Measurements from ENCODE around the gene ABCD3. TPM values are rescaled to one million over a fixed set of nuclear protein-coding genes. Genes with fewer than 3 reads are reported as not detected.
A peak's percentile ranks its signal among the peaks of the same experiment; 100 is the strongest.

The ABCD3 gene
- total RNA-seq, 1 experiment from 2014 or later: 45.1 TPM

DNA sequence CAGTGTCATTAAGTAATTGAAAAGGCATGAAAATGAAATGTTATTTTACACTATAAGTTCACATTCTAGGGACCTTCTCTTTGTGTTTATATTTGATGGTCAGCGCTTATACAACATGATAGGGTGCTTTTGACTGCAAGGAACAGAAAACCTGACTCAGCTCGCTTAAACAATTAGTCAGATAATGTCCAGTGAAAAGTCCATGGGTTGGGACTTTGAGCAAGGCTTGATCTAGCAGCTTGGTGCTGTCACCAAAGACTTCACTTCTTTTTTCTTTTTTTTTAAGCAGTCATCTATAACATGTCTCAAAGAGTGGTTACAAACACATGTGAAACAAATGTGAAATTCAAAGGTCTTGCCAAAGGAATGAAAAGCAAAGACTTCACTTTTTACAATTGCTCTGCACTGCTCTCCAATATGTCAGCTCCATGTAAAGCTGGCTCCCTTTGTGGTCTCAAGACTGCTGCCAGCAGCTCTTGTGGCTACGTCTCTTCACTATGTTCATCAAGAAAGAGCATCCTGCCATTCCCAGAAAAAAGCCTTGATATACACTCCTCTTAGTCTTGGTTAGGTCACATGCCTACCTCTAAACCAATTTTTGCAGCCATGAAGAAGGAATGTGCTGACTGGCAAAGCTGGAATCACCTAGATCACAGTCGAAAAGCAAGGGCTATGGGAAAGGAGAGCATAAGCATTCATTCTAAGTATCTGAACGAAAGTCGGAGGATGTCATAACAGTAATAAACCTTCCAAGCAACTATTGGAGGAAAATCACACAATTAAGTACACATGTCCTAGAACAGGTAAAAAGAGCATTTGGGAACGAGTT is 108.2 kb downstream of the ABCD3 start:
- DNase-seq (ENCODE audit: low spot score): no peak

DNA sequence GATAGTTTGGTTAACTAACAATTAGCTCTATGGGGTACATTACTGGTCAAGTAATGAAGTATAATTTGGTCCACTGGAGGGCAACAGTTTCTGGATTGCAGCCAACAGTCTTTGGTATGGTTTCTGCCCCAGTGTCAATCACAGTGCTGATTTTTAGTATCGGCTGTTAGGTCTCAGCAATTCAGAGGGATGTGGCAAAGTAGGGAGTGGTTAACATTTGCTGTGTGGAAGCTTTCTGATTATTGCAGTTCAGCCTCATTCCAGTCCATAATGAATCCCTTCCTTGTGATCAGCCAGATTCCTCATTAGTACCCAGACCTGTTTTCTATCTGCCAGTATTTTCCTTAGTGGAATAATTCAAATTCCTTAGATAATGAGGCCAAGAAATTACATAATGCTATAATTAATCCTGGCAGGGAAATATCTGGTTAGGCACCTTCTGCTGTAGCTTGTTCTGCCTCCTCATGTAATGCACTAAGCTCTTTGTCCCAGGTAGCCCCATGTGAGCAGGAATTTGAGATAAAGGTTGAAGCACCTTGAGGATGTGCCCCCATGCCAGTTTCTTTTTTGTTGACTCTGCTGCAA is 109.3 kb downstream of the ABCD3 start:
- DNase-seq (ENCODE audit: low spot score): no peak

DNA sequence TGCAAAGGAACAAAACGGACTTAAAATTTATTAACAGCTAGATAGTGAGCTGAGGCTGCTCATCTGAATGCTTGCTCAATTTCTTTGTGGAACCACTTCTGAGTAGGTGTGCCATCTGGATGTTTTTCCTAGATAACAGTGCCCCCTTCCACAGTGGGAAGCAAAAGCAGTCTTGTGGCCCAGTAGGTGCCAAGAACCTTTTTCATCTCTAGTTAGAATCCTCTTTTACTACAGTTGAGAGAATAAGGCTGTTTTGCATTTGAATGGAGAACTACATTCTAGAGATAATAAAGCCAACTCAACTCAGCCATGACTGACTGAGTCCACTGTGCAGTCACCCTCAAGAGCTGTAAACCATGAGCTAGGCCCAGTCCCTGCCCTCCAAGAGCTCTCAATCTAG is 110.1 kb downstream of the ABCD3 start:
- no peak for DNase-seq (ENCODE audit: low spot score)

DNA sequence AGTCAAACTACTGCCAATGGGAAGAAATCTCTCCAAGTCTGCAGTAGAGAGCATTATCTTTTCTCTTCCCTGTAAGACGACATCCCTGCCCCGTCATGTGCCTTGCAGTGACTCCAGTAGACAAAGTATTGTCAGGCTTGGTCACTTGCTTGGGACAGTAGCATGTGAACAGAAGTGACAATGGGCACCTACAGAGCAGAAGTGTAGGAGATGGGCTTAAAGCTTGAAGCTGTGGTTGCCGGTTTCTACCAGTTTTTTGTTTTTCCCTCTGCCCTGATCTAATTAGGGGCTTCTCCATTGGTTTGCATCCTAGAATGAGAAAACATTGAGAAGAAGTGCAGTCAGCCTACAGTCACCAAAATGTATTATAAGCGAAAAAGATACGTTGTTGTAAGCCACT is 110.6 kb downstream of the ABCD3 start:
- no peak for DNase-seq (ENCODE audit: low spot score)

DNA sequence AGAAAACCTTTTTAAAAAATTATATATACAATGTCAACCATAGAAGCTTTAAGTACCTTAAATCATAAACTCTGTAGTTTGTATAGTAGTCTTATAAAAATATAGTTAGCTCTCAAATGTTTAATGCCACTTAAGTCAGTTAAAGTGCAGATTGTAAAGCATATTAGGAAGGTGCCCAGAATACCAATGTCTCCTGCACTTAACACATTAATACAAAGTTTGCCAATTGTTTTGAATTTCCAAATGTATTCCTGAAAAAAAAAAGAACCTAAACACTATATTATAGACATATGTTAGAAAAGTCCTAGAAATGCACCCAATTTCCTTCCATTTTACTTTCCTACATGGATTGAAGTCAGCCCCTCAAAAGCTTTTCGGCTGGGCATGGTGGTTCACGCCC is 111.2 kb downstream of the ABCD3 start:
- no peak for DNase-seq (ENCODE audit: low spot score)

DNA sequence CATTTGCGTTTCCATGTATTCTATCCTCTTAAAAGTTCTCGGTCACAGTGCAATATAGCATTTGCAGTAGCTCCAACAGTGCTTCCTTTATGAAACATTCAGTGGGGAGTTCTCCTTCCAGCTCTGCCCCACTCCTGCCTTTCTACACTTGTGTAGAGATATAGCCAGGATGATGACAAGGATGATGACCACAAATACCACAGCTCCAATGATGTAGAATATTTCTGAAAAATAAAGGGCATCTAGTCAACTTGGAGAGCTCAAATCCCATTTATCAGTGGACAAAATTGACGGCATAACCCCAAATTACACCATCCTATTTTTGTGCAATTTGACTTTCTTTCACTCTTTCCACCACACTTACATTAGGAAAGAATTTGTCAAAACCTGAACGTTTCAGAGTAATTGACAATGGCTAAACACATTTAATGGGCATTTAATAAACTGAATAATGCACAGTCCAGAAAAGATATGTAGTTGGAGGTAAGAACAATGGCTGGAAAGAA is 112.2 kb downstream of the ABCD3 start:
- DNase-seq (ENCODE audit: low spot score): no peak

DNA sequence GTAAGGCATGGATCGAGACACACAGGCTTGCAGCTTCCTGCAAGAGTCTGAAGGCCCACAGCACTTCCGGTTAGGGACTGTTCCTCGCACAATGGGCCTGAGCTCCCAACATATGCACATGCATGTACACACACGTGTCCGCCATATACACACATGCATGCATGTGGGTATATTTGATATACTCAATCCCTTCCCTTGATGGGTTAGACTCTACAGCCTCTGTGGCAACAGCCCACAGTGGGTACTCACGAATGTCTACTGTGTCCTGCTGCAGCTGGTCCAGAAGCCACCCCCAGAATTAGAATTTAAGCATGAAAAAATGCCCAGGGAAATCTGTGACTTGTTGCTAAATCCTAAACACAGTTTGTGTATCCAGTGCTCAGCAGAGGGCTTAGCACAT is 113.5 kb downstream of the ABCD3 start:
- DNase-seq (ENCODE audit: low spot score): no peak

DNA sequence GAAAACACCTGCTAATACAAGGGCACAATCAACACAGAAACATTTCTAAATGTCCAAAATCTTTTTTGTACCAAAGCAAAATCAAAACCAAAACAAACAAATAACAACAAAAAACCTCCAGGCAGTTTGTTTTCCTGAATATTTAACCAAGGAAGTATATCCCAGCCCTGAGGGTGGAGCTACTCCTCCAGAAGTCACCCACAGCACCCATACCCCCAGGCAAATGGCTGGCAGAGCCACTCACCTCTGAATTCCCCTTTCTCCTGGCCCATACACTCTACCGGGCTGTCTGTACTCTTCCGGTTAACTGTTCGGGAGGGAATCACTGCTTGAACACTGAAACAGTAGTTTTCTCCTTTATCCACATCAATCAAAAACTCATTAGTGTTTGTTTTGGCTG is 113.9 kb downstream of the ABCD3 start:
- DNase-seq (ENCODE audit: low spot score): no peak

DNA sequence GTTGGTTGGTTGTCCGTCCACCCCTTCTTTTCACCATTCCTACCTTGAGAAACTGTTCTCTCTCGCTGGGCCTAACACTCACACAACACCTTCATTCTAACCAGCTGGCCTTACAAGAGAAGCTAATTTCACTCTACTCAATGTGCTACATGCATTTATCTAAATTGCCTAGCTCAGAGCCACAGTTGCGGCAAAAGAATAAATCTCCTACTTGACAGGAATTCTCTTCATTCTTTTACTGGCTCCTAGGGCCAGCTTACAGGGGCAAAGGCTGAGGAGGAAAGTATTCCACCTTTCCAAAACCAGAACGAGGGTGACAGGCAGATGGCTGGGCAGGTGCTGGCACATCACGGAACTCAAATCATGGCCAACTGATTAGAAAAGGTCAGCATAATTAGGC is 116.9 kb downstream of the ABCD3 start:
- no peak for DNase-seq (ENCODE audit: low spot score)

DNA sequence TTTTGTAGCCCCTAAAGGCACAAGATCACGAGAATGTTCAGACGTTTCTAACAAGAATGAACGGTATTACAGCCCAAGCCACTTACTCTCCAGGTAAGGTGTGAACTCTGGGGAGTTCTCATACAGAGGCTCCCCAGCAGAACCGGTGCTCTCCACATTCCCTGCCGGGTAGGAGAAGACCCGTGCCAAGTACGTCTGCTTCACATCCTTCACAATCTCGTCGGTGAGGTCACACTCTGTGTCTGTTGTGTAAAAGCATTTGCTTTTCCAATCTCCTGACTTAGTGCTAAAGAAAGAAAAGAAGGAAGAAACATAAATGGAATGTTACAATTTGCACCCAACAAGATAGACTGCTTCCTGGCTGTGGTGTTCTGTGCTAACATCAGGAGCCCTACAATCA is 117.7 kb downstream of the ABCD3 start:
- DNase-seq (ENCODE audit: low spot score): no peak

DNA sequence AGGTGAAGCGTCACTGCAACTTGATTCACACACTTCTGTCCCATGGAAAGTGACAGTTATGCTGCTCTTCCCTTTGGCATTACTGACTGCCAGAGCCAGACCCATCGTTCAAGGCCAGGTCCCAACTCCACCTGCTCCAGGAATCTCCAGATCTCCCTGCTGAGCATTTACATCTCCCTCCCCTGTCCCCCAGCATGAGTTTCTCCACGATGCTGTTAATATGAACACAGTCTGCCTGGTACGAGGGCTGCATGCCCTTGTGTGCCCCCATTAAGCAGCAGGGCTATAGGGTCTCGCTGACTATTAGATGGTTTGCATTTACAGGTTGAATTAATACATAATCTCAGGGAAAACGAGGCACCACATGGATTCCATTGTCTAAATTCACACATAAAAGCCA is 119.1 kb downstream of the ABCD3 start:
- no peak for DNase-seq (ENCODE audit: low spot score)

DNA sequence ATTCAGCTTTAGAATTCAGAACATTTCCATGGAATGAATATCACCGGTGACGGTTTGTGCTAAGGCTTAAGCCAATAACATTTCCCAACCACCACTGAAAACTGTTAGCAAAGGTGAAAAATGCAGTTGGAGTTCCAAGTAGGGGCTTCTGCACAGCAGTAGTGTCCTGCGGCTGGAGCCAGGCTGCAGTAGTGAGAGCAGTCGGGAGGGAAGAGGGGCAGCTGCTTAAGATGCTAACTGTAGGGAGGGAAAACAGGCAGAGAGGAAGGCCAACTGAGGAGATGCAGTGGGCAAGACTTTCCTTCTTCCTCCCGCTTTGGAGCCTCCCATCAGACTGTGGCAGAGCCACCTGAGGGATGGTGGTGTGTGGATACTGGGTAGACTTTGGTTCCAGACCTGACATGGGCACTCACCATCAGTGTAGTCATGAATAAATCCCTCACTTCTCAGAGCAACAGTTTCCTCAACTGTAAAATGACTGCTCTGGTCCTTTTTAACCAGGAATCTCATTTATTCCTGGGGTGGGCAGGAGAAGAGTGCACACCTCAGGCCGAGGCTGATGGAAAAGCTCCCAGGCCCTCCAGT is 120.1 kb downstream of the ABCD3 start:
- no peak for DNase-seq (ENCODE audit: low spot score)

DNA sequence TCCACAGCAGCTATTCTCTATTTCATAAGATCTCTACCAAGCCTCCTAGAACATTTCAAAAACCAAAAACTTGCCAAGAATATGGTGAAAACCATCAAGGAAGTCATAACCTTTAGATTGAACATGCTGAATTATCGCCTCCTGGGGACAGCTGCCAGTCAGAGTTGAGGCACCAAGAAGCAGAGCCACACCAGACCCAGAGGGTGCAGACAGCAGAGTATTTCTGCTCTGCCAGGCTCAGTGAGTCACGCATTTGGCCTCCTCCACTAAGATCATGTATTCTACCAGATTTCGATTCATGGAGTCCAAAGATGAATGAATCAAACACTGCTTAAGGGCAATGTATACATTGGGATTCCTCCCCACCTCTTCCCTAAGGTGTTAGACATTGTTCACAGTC is 121.3 kb downstream of the ABCD3 start:
- DNase-seq (ENCODE audit: low spot score): no peak

DNA sequence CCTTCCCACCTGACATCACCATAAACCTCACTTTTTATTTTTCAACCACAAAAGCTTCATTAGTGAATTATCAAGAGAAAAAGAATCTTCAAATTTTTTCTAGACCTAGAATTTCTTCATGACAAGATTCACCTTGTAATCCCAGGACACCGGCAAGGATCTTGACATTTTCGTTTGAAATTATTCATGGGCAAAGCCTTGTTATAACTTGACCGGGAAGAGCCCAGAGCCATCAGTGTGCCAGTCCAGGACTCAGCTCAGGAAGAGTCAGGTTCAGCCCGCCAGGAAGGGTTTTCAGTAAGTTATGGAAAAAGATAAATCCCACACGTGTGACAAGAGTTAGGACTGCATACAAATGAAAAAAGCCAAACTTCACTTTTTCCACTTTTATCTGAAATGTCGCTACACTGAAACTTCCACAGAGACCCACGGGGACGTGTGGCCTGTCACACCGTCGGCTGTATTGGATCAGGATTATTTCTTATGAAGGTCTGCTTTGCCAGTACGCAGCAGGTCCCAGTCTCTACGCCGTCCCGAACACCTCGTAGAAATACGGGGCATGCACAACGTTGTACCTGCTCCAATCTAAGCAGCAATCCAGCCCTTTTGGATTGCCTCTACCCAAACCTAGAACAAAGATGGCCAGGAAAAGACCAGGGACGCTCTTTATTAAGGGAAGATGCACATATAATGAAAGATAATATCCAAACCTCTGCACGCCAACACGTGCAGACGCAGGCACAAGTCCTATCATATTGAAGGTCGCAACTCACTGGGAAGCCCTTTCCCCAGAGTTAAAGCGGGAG is 122.5 kb downstream of the ABCD3 start:
- DNase-seq (ENCODE audit: low spot score): no peak

DNA sequence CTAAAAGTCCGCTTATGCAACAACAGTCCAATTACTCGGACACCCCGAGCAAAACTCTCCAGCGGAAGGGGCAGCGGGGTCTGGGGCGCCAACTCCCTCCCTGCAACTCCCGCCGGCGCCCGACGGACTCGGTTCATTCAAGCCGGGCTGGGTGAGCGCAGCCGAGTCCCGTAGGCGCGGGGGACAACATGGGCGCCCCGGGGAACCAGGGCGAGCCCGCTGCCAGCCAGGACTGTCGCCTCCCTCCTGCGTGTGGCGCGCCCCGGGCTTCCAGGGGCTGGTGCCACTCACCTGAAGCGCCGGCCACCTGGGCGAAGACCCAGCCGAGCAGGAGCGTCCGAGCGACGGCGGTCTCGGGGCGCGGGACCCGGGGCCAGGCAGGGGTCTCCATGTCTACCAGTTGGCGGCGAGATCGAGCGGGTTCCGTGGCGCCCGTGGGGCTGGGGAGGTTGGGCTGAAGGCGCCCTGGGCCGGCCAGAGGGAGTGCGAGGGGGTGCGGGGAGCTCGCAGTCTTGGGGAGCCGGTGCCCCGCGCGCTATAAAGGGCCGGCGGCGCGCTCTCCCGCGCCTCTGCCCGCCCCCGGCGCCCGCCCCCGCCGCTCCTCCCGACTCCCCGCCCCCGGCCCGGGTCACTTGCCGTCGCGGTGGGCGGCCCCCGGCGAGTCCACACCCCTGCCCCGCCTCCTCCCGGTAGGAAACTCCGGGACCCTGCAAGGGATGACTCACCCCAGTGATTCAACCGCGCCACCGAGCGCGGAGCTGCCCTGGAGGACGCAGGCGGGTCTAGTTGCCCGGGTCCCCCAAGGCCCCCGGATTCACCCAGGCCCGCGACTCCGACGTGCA is 123.3 kb downstream of the ABCD3 start, which contains the start of gene F3:
Gene F3 (minus strand): TSS at position 514 of the 842 bp plus-strand sequence. CDS start 123 bp downstream, at position 391.
- peak; percentile 76 for DNase-seq (ENCODE audit: low spot score)

DNA sequence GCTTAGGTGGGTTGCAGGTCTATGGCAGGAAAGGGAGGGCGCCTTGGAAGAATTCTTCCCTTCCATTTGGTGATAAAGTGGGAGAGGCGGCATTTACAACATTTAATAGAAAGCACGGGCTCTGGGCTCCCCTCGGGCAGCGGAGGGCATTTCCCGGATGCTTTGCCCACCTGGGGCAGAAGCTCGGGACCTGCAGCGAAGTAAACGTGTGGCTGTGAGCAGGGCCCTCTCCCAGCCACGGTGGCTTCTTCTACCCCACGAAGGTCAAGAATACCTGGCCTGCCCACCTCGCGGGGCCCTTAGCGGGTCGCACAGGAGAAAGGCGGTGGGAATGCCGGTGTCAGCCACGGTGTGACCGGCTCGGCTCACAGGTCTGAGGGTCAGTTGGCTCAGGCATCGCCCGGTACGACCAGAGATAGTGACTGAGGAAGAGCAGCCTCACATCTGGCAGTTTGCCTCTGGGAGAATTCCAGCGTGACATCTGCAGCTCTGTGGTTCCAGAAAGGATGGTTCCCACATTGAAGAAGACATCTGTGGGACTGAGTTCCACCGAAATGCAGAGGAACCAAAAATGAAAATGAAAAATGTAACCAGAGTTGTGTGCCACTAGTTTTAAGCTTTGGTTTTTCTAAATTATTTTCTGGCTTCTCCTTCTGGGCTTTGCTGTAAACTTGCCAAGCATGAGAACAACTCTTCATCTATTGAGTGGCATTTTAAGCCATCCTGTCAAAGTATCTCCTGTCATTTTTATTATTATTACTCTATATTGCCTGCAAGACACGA is 124.1 kb downstream of the ABCD3 start:
- DNase-seq (ENCODE audit: low spot score): no peak

DNA sequence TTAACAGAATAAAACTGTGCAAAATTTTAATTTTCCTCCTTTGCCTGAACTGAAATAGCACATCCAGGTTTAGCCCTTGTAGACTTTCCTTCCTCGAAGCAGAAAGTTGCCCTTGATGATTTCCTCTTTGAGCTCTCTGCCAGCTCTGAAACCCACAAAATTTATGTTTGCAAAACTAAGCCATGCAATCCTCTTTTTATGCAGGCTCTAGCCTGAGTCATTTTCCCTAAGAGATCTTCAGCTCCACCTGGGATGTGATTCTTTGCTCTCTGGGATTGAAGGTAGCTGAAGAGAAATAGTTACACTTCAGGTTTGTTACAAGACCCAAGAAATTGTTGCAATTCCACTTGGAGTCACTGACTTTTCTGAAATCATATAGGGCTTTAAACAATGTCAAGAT is 124.8 kb downstream of the ABCD3 start:
- DNase-seq (ENCODE audit: low spot score): peak; percentile 47

DNA sequence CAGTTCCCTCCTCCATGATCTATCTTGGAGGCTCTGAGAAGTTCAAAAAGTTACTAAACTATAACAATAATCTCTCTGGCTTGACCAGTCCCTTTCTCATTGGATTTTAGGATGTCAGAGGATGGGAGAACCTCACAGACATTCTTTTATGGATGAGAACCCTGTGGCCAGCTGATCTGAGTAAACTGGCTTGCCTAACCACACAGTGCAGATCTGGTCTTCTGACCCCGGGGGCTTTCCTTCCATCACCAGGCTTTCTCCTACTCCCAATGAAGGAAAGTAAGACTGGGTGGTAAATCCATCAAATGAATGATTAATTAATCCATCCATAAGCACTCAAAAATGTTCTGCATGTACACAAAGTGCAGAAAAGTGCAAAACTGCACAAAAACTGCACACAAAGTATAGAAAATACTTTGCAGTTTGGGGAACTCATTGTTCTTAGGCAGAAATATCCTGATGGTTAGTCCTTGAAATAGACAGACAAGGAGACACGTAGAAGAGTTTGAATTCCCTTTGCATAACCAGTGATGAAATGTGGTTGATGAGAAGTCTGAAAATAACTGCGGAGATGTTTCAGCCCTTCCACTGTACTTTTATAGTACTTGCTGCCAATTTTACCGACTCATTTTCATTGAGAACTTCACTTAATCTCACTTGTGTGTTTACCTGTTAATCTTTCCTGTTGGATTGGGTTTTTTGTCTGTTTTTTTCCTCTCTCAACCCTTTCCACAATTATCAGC is 125.9 kb downstream of the ABCD3 start:
- DNase-seq (ENCODE audit: low spot score): no peak

DNA sequence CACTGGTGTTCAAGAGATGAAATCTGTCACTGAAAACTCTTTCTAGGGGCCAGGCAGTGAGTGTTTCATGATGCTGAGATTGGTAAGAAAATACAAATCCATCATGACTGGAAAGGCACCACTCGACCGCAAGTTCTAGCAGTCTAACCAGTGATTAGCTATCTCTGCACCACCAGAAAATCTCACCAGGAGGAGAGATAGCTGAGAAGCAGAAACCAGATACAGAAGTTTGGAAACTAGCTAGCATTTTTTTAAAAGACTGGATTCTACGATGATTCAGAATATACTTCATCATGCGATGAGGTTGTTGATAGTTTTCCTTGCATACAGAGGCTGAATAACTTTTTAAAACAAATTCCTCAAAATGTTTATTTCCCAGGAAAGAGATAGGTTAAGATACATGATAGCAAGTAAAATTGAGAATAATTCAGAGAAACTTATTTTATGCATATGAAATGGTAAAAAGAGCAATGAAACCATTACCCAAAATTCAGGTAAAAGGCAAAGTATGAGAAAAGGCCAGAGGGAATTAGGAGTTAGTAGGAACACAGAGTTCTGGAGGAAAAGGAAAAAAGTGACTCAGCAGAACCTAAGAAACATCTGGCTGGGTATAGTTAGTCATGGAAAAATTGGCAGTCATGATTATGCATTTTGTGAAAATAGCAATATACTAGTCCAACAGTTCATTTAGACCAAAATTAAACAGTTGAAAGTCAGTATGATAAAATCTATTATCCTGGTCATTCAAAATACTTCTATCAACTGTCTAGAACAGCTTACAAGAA is 126.7 kb downstream of the ABCD3 start:
- DNase-seq (ENCODE audit: low spot score): peak; percentile 51
